Fibroblast of lung (primary cell): ENCODE data around the gene TNS1.

ENCODE experiments used
- CTCF ChIP-seq, 2 donors: IDR thresholded peaks in 1 of 2; conservative IDR thresholded peaks in 1 of 2; 1 replicate in 1 of 2; 2 replicates in 1 of 2; pipeline ENCODE4 v1.5.1; 2011 to 2012; ENCODE audit warnings: low read length in 2 of 2, control low read depth in 1 of 2, inconsistent platforms in 1 of 2, low read depth in 1 of 2, mild to moderate bottlenecking in 1 of 2
- EZH2 ChIP-seq: IDR thresholded peaks from 2 replicates; pipeline ENCODE4 v1.5.1; 2012; ENCODE audit warnings: low read length, control low read depth, mild to moderate bottlenecking; ENCODE audit errors: missing control alignments

GRCh38 chr2:217804791-217805667, 197.8 kb downstream of the TNS1 start:
- TF ChIP-seq CTCF (conservative IDR thresholded peaks at IDR 0.05 in 1 of 2, IDR thresholded peaks at IDR 0.05 in 1 of 2; ENCODE audit: low read depth in 1 of 2, low read length in 2 of 2) (no peak), EZH2 (no peak)
